Stimulated activated CD4-positive, alpha-beta T cell treated with anti-CD3 and anti-CD28 coated beads, TNF-alpha, amount 100 ng/mL, for 4 hours (primary cell): ENCODE data around the gene GLS.
"Not testable (repeated sequence)": the region's sequence is repeated elsewhere in the genome, so short reads cannot be mapped to it uniquely, and the experiment has no call there.

Experiments
- DNase-seq, 3 experiments: peaks; one replicate each; pipeline ENCODE4 v3.0.0-alpha.2; 2020; ENCODE audit warnings: low read depth in 3 of 3

GLS gene

GRCh38 chr2:190885844-190886243, 5.2 kb downstream of the GLS start:
- not testable (repeated sequence) for DNase-seq

GRCh38 chr2:190887089-190887488, 6.5 kb downstream of the GLS start:
- no peak for DNase-seq

GRCh38 chr2:190888449-190888848, 7.8 kb downstream of the GLS start:
- DNase-seq, result no peak

- no peak for DNase-seq
Measured at GRCh38 chr2:190889175-190889943, 8.7 kb downstream of the GLS start.

GRCh38 chr2:190891372-190891771, 10.8 kb downstream of the GLS start:
- no peak for DNase-seq

- no peak for DNase-seq
Measured at GRCh38 chr2:190891889-190892288, 11.3 kb downstream of the GLS start.

- no peak for DNase-seq
Measured at GRCh38 chr2:190893157-190893556, 12.5 kb downstream of the GLS start.

GRCh38 chr2:190896477-190896876, 15.9 kb downstream of the GLS start:
- no peak for DNase-seq

GRCh38 chr2:190903693-190904450, 23.3 kb downstream of the GLS start:
- DNase-seq, result no peak

- DNase-seq, result no peak
Measured at GRCh38 chr2:190904640-190905261, 24.1 kb downstream of the GLS start.

- no peak for DNase-seq
Measured at GRCh38 chr2:190908532-190908931, 27.9 kb downstream of the GLS start.

GRCh38 chr2:190909680-190910079, 29.1 kb downstream of the GLS start:
- no peak for DNase-seq

GRCh38 chr2:190910341-190911136, 29.9 kb downstream of the GLS start:
- no peak for DNase-seq

GRCh38 chr2:190911813-190912212, 31.2 kb downstream of the GLS start:
- no peak for DNase-seq

GRCh38 chr2:190912726-190913125, 32.1 kb downstream of the GLS start:
- no peak for DNase-seq

GRCh38 chr2:190913725-190914124, 33.1 kb downstream of the GLS start:
- DNase-seq, result no peak

- DNase-seq, result no peak
Measured at GRCh38 chr2:190916829-190917228, 36.2 kb downstream of the GLS start.

GRCh38 chr2:190920085-190920484, 39.5 kb downstream of the GLS start:
- DNase-seq, result no peak

- no peak for DNase-seq
Measured at GRCh38 chr2:190922376-190922775, 41.8 kb downstream of the GLS start.

- DNase-seq, result no peak
Measured at GRCh38 chr2:190927301-190927700, 46.7 kb downstream of the GLS start.

GRCh38 chr2:190929919-190930318, 49.3 kb downstream of the GLS start:
- DNase-seq, result no peak

GRCh38 chr2:190930411-190930810, 49.8 kb downstream of the GLS start:
- DNase-seq, result no peak
